Mucosa of stomach (tissue), 1 donor: ENCODE measurements around the gene ERMAP.

Experiments used
- H3K27me3 ChIP-seq: one replicate; pipeline ENCODE4 v1.7.0; 2013; ENCODE audit warnings: mild to moderate bottlenecking, low read length; ENCODE audit not compliant: control insufficient read depth, insufficient read depth
- H3K36me3 ChIP-seq: one replicate; pipeline ENCODE4 v1.7.0; 2013; ENCODE audit warnings: low read length; ENCODE audit not compliant: control insufficient read depth, insufficient read depth
- H3K4me1 ChIP-seq: one replicate; pipeline ENCODE4 v1.7.0; 2013; ENCODE audit warnings: mild to moderate bottlenecking, low read length; ENCODE audit not compliant: control insufficient read depth, insufficient read depth
- H3K4me3 ChIP-seq: one replicate; pipeline ENCODE4 v1.7.0; 2013; ENCODE audit warnings: low read length
- H3K9ac ChIP-seq: one replicate; pipeline ENCODE4 v1.7.0; 2013; ENCODE audit warnings: mild to moderate bottlenecking, low read length, moderate library complexity
- H3K9me3 ChIP-seq: one replicate; pipeline ENCODE4 v1.7.0; 2013; ENCODE audit warnings: mild to moderate bottlenecking, low read length, moderate library complexity; ENCODE audit not compliant: control insufficient read depth
- donor health status: Pancreatic carcinoma.

The ERMAP gene

GRCh38 chr1:42815941-42816584 is 859 bp upstream of the ERMAP start:
- peaks cover 11% of the 10 kb centered on the region for H3K4me1 ChIP-seq
- no peaks in the 10 kb centered on the region for H3K9me3 ChIP-seq
- H3K9ac ChIP-seq: peak overlapping the region; percentile 53
- H3K36me3 ChIP-seq: no peaks in the 10 kb centered on the region
- peak overlapping the region; percentile 34 for H3K4me3 ChIP-seq
- no peaks in the 10 kb centered on the region for H3K27me3 ChIP-seq

- Histone ChIP-seq H3K9ac (no peak overlapping the region), H3K4me1 (peaks cover 11% of the 10 kb centered on the region), H3K9me3 (no peaks in the 10 kb centered on the region), H3K4me3 (no peak overlapping the region), H3K27me3 (no peaks in the 10 kb centered on the region), H3K36me3 (no peaks in the 10 kb centered on the region)
Observed at GRCh38 chr1:42817440-42817767, 482 bp downstream of the ERMAP start.

DNA sequence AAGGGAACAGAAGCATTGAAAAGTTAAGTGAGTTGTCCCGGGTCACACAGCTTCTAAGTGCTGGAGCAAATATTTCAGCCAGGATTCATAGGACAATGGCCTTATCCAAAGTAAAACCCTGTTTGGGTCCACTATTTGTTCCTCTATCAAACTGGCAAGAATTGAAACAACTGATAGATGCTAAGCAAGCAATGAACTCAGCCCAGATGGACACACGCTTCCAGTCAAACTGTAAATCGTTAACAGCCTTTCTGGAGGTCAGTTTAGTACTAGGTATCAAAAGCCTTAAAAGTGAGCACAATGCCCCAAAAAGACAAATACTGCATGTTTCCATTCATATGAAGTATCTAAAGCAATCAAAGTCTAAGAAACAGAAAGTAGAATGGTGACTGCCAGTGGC is 1.1 kb downstream of the ERMAP start:
- H3K9ac ChIP-seq: no peak overlapping the region
- H3K27me3 ChIP-seq: no peaks in the 10 kb centered on the region
- peaks cover 11% of the 10 kb centered on the region for H3K4me1 ChIP-seq
- H3K36me3 ChIP-seq: no peaks in the 10 kb centered on the region
- H3K9me3 ChIP-seq: no peaks in the 10 kb centered on the region
- H3K4me3 ChIP-seq: no peak overlapping the region

DNA sequence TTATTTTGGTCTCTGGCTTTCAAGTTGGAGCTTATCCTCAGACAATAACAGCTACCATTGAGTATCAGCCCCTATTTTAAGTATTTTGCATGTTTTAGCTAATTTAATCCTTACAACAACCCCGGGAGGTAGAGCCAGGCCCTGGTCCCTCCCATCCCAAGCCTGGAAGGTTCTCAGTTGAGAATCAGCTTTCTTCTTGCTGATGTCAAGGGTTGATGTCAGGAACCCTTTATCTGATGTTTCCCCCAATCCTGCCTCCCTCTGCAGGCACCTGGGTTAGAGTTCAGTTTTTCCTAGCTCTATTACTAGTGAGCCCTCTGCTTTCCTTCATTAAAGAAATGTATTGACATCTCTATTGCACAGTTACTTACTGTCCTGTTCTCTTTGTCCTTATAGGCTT is 3.9 kb downstream of the ERMAP start:
- H3K4me1 ChIP-seq: peaks cover 10% of the 10 kb centered on the region
- no peak overlapping the region for H3K9ac ChIP-seq
- no peaks in the 10 kb centered on the region for H3K27me3 ChIP-seq
- H3K36me3 ChIP-seq: no peaks in the 10 kb centered on the region
- H3K9me3 ChIP-seq: no peaks in the 10 kb centered on the region
- H3K4me3 ChIP-seq: no peak overlapping the region

DNA sequence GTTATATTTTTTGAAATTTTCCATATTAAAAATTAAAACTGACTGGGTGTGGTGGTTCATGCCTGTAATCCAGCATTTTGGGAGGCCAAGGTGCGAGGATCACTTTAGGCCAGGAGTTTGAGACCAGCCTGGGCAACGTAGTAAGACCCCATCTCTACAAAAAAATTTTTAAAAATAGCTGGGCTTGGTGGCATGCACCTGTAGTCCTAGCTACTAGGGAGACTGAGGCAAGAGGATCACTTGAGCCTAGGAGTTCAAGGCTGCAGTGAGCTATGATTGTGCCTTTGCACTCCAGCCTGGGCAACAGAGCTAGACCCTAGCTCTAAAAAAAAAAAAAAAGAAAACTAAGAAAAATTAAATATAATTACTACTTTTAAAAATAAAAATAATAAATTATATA is 4.8 kb downstream of the ERMAP start:
- Histone ChIP-seq H3K27me3 (no peaks in the 10 kb centered on the region), H3K9me3 (no peaks in the 10 kb centered on the region), H3K9ac (no peak overlapping the region), H3K36me3 (no peaks in the 10 kb centered on the region), H3K4me1 (peaks cover 4% of the 10 kb centered on the region), H3K4me3 (no peak overlapping the region)

DNA sequence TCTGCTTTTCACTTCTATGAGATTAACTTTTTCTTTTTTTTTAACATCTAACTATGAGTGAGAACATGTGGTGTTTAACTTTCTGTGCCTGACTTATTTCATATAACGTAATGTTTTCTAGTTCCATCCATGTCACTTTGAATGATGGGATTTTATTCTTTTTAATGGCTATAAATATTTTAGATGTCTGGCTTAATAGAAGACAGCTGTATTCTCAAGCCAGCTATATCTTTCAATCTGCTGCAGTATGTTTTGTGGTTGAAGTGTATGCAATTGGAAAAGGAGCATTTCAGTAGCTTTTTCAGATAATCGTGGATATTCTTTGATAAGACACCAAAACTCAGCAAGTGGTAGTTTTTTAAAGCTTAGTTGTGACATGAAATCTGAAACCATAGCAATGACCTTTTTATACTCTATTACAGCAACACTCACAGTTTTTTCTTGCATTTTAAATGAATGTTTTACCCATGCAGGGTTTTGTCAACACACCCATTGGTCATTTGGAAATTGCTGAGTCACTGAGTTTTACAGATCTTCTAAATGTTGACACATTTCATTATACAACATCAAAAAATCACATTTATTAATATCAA is 6.0 kb downstream of the ERMAP start:
- Histone ChIP-seq H3K4me1 (peaks cover 2% of the 10 kb centered on the region), H3K9ac (no peak overlapping the region), H3K9me3 (no peaks in the 10 kb centered on the region)

GRCh38 chr1:42824481-42825035 is 7.6 kb downstream of the ERMAP start:
- Histone ChIP-seq H3K9ac (no peak overlapping the region), H3K4me1 (no peaks in the 10 kb centered on the region), H3K27me3 (no peaks in the 10 kb centered on the region), H3K4me3 (no peak overlapping the region), H3K9me3 (no peaks in the 10 kb centered on the region), H3K36me3 (no peaks in the 10 kb centered on the region)

More for the DNA sequence above, 6.0 kb downstream of the ERMAP start:
- H3K27me3 ChIP-seq: no peaks in the 10 kb centered on the region
- H3K4me3 ChIP-seq: no peak overlapping the region
- H3K36me3 ChIP-seq: no peaks in the 10 kb centered on the region

GRCh38 chr1:42825036-42825851 is 8.3 kb downstream of the ERMAP start:
- H3K9me3 ChIP-seq: no peaks in the 10 kb centered on the region
- H3K27me3 ChIP-seq: no peaks in the 10 kb centered on the region
- H3K4me1 ChIP-seq: no peaks in the 10 kb centered on the region
- no peak overlapping the region for H3K9ac ChIP-seq
- no peak overlapping the region for H3K4me3 ChIP-seq
- H3K36me3 ChIP-seq: no peaks in the 10 kb centered on the region

DNA sequence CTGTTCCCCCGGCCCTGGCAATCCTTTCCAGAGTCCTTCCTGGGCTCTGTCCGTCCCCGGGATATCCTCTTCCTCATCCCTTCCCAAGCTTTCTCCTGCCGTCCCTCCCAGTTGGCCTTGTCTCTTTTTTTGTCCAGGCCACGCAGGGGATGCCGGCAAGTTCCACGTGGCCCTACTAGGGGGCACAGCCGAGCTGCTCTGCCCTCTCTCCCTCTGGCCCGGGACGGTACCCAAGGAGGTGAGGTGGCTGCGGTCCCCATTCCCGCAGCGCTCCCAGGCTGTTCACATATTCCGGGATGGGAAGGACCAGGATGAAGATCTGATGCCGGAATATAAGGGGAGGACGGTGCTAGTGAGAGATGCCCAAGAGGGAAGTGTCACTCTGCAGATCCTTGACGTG is 13.7 kb downstream of the ERMAP start:
- Histone ChIP-seq H3K4me1 (no peaks in the 10 kb centered on the region), H3K36me3 (no peaks in the 10 kb centered on the region), H3K27me3 (no peaks in the 10 kb centered on the region), H3K9ac (no peak overlapping the region), H3K9me3 (no peaks in the 10 kb centered on the region), H3K4me3 (no peak overlapping the region)

- Histone ChIP-seq H3K9ac (no peak overlapping the region), H3K36me3 (no peaks in the 10 kb centered on the region), H3K27me3 (no peaks in the 10 kb centered on the region), H3K4me1 (no peaks in the 10 kb centered on the region), H3K9me3 (no peaks in the 10 kb centered on the region), H3K4me3 (no peak overlapping the region)
Observed at GRCh38 chr1:42831273-42831672, 14.4 kb downstream of the ERMAP start.

- Histone ChIP-seq H3K4me3 (no peak overlapping the region), H3K9me3 (no peaks in the 10 kb centered on the region), H3K9ac (no peak overlapping the region), H3K27me3 (no peaks in the 10 kb centered on the region), H3K36me3 (no peaks in the 10 kb centered on the region), H3K4me1 (no peaks in the 10 kb centered on the region)
Observed at GRCh38 chr1:42832641-42833240, 15.8 kb downstream of the ERMAP start.

DNA sequence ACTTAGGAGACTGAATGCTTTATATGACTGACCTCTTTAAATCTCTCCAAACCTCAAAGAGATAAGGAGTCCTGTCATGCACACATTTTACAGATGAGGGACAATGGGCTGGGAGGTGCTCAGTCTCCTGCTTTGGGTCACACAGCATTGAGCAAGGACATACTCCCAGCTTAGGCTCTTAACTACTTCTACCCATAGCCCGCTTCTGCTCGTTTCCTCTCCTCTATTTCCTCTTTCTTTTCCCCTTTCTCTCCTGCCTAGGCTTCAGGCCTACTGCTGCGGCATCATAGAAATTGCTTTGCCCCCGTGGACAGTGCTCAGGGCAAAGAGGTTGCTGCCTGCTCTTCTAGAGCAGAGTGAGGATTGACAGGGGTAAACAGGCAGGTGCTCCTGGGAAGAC is 17.1 kb downstream of the ERMAP start:
- Histone ChIP-seq H3K36me3 (no peaks in the 10 kb centered on the region), H3K9me3 (no peaks in the 10 kb centered on the region), H3K9ac (no peak overlapping the region), H3K27me3 (no peaks in the 10 kb centered on the region), H3K4me1 (no peaks in the 10 kb centered on the region), H3K4me3 (no peak overlapping the region)
